ENCODE results near the gene TANGO6.
A peak's percentile ranks its signal among the peaks of the same experiment; 100 is the strongest.
"Not testable (repeated sequence)": the region's sequence is repeated elsewhere in the genome, so short reads cannot be mapped to it uniquely, and the experiment has no call there.

Gene TANGO6

GRCh38 chr16:69114346-69114975 lies 271.1 kb downstream of the TANGO6 start:
- no peak for DNase-seq (ENCODE audit: low read depth in 1 of 2, low spot score in 1 of 2)

- DNase-seq (ENCODE audit: low read depth in 1 of 2, low spot score in 1 of 2): no peak
Measured at GRCh38 chr16:69114976-69115355, 271.6 kb downstream of the TANGO6 start.

GRCh38 chr16:69115361-69115760 lies 272.0 kb downstream of the TANGO6 start:
- no peak for DNase-seq (ENCODE audit: low read depth in 1 of 2, low spot score in 1 of 2)

GRCh38 chr16:69115837-69116236 lies 272.5 kb downstream of the TANGO6 start:
- DNase-seq (ENCODE audit: low read depth in 1 of 2, low spot score in 1 of 2): no peak

DNA sequence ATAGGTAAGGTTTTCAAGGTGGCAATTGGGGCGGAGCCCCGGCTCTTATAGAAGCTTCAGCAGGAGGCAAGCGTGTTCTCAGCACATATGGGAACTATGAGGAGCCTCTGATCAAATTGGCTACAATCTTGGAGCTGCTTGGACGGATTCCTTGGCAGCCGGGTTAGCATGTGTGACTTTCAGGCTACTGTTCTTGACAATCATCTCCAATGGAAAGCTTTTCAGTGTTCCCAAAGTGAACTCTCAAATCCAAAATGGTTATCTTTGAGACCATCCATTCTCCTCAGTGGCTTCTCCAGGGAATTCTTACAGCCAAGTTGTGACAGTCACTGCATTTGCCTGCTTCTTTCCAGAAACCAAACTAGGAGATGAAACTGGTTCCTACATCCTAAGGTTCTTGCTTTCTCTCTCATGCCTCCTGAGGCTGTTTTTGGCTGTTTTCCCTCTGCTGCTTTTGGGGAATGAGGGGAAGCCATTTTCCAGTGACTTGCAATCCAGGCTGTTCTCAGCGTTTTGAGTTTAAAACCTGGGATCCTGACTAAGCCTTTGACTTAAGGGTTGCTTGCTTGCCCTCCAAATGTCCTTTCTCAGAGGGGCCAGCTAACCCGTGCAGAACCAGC lies 273.0 kb downstream of the TANGO6 start:
- no peak for DNase-seq (ENCODE audit: low read depth in 1 of 2, low spot score in 1 of 2)

DNA sequence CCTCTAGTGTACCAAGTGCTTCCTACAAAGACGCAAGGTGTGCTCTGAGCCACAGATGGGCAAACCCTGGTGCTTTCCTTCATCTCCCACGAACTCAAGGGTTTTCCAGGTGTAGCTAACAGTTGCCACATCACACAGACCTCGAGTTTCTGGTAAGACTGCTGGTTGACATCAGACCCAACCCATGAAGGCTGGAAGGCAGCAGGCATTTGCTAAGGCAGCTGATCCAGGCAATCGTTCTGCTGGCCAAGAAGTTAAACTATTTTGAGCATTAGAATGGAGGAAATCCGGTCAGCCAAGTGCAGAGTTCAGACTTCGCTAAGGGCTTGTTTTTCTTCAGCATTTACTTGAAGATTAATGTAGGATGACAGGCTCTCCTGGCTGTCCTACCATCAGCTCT lies 273.6 kb downstream of the TANGO6 start:
- no peak for DNase-seq (ENCODE audit: low read depth in 1 of 2, low spot score in 1 of 2)

- DNase-seq (ENCODE audit: low read depth in 1 of 2, low spot score in 1 of 2): no peak
Measured at GRCh38 chr16:69118468-69118867, 275.1 kb downstream of the TANGO6 start.

DNA sequence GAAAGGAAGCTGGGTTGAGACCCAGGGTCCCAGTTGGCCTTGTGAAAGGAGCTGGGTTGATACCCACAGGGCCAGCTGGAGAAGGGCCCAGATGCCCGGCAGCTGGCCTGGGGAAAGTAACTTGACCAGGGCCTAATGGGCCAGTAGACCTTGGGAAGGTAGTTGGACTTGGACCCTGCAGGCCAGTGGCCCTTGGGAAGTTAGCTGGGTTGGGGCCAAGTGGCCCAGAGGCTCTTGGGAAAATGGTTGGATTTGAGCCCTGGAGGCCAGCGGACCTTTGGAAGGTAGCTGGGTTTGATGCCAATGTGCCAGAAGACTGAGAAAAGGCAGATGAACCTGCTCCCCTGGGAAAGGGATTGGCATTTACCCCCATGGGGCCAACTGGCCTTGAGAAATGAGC lies 275.7 kb downstream of the TANGO6 start:
- DNase-seq (ENCODE audit: low read depth in 1 of 2, low spot score in 1 of 2): no peak

GRCh38 chr16:69119536-69119935 lies 276.2 kb downstream of the TANGO6 start:
- no peak for DNase-seq (ENCODE audit: low read depth in 1 of 2, low spot score in 1 of 2)

- no peak for DNase-seq (ENCODE audit: low read depth in 1 of 2, low spot score in 1 of 2)
Measured at GRCh38 chr16:69120096-69120664, 276.8 kb downstream of the TANGO6 start.

DNA sequence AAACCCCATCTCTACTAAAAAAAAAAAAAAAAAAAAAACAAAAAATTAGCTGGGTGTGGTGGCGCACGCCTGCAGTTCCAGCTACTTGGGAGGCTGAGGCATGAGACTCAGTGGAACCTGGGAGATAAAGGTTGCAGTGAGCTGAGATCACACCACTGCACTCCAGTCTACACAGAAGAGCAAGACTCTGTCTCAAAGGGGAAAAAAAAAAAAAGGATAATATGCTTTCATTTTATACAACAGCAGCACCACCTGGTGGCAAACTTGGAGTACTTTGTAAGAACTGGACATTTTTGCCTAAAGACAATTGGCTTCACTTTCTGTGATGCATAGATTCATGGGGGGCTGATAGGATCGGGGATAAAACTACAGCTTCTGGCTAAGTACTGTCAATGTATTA lies 280.6 kb downstream of the TANGO6 start:
- DNase-seq (ENCODE audit: low read depth in 1 of 2, low spot score in 1 of 2): peak in 1 of 2 donors; percentile 23

GRCh38 chr16:69124406-69124805 lies 281.1 kb downstream of the TANGO6 start:
- DNase-seq (ENCODE audit: low read depth in 1 of 2, low spot score in 1 of 2): not testable (repeated sequence)

GRCh38 chr16:69124961-69125360 lies 281.6 kb downstream of the TANGO6 start:
- DNase-seq (ENCODE audit: low read depth in 1 of 2, low spot score in 1 of 2): not testable (repeated sequence)

DNA sequence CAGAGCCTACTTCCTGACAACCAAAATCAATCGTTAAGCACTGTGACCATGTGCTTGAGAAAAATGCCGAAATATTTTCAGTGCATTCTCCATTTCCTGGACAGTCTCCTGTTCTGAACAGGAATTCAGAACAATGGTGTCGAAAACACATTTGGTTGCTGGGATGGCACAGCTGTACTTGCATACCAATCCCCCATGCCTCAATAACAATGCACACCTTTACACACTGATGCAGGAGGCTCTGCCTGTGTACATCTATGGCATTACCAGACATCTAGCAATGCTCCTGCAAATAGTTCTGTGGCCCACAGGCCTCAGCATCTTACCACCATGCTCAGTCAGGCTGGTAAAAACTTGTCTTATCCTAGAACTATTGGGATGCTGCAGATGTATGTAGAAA lies 282.9 kb downstream of the TANGO6 start:
- no peak for DNase-seq (ENCODE audit: low read depth in 1 of 2, low spot score in 1 of 2)

- DNase-seq (ENCODE audit: low read depth in 1 of 2, low spot score in 1 of 2): not testable (repeated sequence)
Measured at GRCh38 chr16:69126801-69127200, 283.5 kb downstream of the TANGO6 start.

DNA sequence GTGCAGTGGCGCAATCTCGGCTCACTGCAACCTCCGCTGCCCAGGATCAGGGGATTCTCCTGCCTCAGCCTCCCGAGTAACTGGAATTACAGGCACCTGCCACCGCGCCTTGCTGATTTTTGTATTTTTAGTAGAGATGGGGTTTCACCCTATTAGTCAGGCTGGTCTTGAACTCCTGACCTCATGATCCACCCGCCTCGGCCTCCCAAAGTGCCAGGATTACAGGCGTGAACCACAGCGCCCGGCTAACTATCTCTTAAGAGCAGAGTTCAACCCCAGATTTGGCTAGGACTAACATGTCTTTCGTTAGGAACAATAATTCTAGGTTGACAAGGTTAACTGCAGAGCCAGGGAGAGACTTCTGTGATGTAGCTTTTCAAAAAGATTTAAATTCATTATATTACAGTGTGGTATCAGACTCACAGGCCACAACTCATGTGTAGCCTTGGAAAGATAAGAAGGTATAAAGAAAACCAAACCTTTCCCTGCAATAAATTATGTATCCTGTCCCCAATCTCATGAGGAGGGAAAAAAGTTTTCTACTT lies 284.7 kb downstream of the TANGO6 start:
- no peak for DNase-seq (ENCODE audit: low read depth in 1 of 2, low spot score in 1 of 2)

GRCh38 chr16:69130461-69130860 lies 287.1 kb downstream of the TANGO6 start:
- DNase-seq (ENCODE audit: low read depth in 1 of 2, low spot score in 1 of 2): no peak

DNA sequence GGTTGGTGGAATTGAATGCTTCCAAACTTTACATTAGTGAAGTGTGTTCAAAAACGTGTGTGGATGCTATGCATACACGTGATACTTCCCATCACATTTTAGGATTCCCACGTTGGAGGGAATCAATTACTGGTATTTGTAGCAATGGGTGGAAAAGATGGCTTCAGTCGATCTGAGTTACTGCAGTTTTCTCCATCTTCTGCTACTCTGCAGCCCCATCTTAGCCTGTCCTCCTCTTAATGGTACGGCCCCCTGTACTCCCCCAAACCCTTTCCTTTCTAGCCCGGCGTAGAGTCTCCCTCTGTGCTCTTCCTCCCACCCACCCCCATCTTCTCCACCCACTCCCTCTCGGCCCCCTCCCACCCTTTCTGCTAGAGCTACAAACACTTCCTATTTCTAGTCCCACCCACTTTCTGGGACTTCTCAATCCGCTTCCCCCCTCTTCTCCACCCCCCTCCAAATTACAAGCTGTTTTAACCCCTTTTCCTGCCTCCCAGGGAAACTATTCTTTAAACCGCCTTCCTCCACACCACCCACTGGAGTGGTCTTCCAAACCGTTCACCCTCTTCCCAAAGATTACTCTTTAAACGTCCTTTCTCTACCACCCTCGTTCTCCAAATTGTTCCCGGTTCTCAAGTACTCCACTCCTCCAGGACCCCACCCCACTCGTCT lies 288.0 kb downstream of the TANGO6 start:
- no peak for DNase-seq (ENCODE audit: low read depth in 1 of 2, low spot score in 1 of 2)

- peak; percentile 40 to 71 for DNase-seq (ENCODE audit: low read depth in 1 of 2, low spot score in 1 of 2)
Measured at GRCh38 chr16:69131839-69132423, 288.6 kb downstream of the TANGO6 start.

- DNase-seq (ENCODE audit: low read depth in 1 of 2, low spot score in 1 of 2): peak; percentile 69 to 82
Measured at GRCh38 chr16:69132424-69133252, 289.3 kb downstream of the TANGO6 start, which contains the start of the genes CHTF8 and UTP4. CHTF8 (minus strand) TSS chr16:69132588; CDS start chr16:69121458, 11,130 bp downstream. UTP4 (plus strand) TSS chr16:69132649; CDS start chr16:69133460, 811 bp downstream.
